AG09309 (cell line): ENCODE data around the gene ALDH5A1.

Source experiments
- DNase-seq: peaks from one replicate; pipeline ENCODE4 v3.0.0-alpha.2; 2010; ENCODE audit warnings: low read depth
- H3K4me3 ChIP-seq: 2 replicates; pipeline ENCODE4 v1.5.1; 2011; ENCODE audit warnings: mild to moderate bottlenecking, low read depth, low read length, moderate library complexity; ENCODE audit not compliant: control insufficient read depth
- CTCF ChIP-seq: IDR thresholded peaks from 2 replicates; pipeline ENCODE4 v1.5.1; 2011; ENCODE audit warnings: mild to moderate bottlenecking, low read depth, low read length, inconsistent platforms; ENCODE audit not compliant: insufficient read depth, control insufficient read depth; ENCODE audit errors: missing control alignments

ALDH5A1 gene

GRCh38 chr6:24480705-24481104, 14.1 kb upstream of the ALDH5A1 start:
- H3K4me3 ChIP-seq: no peak overlapping the region
- DNase-seq: no peak
- no peak for TF ChIP-seq CTCF

- no peak overlapping the region for H3K4me3 ChIP-seq
- DNase-seq: no peak
- no peak for TF ChIP-seq CTCF
Observed at GRCh38 chr6:24481449-24481848, 13.3 kb upstream of the ALDH5A1 start.

- DNase-seq: peak; percentile 17
- H3K4me3 ChIP-seq: no peak overlapping the region
- TF ChIP-seq CTCF: no peak
Observed at GRCh38 chr6:24484657-24485323, 10.0 kb upstream of the ALDH5A1 start.

DNA sequence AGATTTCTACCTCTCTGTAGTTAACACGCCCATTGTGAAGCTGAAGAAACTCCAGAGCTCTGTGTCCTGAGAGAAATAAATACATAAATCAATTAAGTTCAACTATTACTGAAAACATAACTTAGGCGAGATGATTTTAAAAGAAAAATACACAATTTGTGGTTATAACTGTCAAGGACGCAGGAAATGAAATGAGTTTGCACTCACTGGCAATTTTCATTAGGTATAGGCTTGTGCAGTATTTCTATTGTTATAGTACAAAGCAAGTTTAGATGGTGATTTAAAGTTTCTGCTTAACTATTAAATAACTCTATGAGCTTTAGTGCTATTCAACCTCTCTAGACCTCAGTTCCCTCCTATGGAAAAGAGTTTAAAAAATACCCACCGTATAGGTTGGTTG, 8.7 kb upstream of the ALDH5A1 start:
- no peak for DNase-seq
- H3K4me3 ChIP-seq: no peak overlapping the region
- no peak for TF ChIP-seq CTCF

- TF ChIP-seq CTCF: no peak
- DNase-seq: no peak
- no peak within 1 kb of the TSS for H3K4me3 ChIP-seq
Observed at GRCh38 chr6:24489470-24489869, 5.3 kb upstream of the ALDH5A1 start, which contains the start of gene GPLD1. TSS of gene GPLD1 (minus strand) at chr6:24489578. CDS start at chr6:24489511, 67 bp downstream.

GRCh38 chr6:24489881-24490280, 4.9 kb upstream of the ALDH5A1 start:
- peak; percentile 35 for DNase-seq
- no peak for TF ChIP-seq CTCF

More at GRCh38 chr6:24489881-24490280, 4.9 kb upstream of the ALDH5A1 start:
- no peak overlapping the region for H3K4me3 ChIP-seq
